ENCODE measurements around the gene SEC24B. TPM values are rescaled to one million over a fixed set of nuclear protein-coding genes. Genes with fewer than 3 reads are reported as not detected.
A peak's percentile ranks its signal among the peaks of the same experiment; 100 is the strongest.

Gene SEC24B
- total and polyA plus RNA-seq, 12 donors = 8.4 to 49.3 (median 29.8) TPM

GRCh38 chr4:109435635-109436034, 2.0 kb downstream of the SEC24B start:
- peak in 5 of 7 donors; percentile 24 to 65 (median 28) for DNase-seq
- Histone ChIP-seq H3K36me3 (replicated peaks in 1 of 2) (no peaks in the 10 kb centered on the region), H3K27me3 (no peaks in the 10 kb centered on the region), H3K27ac (peak overlapping the region in 4 of 5 donors; percentile 20 to 98 (median 56)), H3K4me3 (peak overlapping the region in 1 of 4 donors; percentile 98), H3K4me1 (replicated peaks in 1 of 2) (peaks cover 33 to 63% of the 10 kb centered on the region in 2 donors), H3K9me3 (replicated peaks in 1 of 3) (no peaks in the 10 kb centered on the region)
- intact Hi-C loops (cut with DNase I) = loop anchor here (10.0 kb wide), 2 partner anchors 59 to 129 kb away; partner anchors contain the start of gene MCUB (in 1 of the 2)
- TF ChIP-seq POLR2A (IDR thresholded peaks at IDR 0.05) (no peak), CTCF (IDR thresholded peaks at IDR 0.05) (no peak)
- 45 to 63% (median 51%) methylated on average over 3 of the region's 3 CpGs for WGBS, 4 donors

- no peaks in the 10 kb centered on the region for H3K9me3 ChIP-seq (replicated peaks in 1 of 3)
- intact Hi-C loops (cut with DNase I) = loop anchor here (10.0 kb wide), 2 partner anchors 58 to 128 kb away; partner anchors contain the start of gene MCUB (in 1 of the 2)
- H3K36me3 ChIP-seq (replicated peaks in 1 of 2) = no peaks in the 10 kb centered on the region
- no peak overlapping the region for H3K27ac ChIP-seq
- peaks cover 42 to 71% of the 10 kb centered on the region in 2 donors for H3K4me1 ChIP-seq (replicated peaks in 1 of 2)
- DNase-seq = no peak
- TF ChIP-seq POLR2A (IDR thresholded peaks at IDR 0.05) (no peak), CTCF (IDR thresholded peaks at IDR 0.05) (no peak)
- H3K27me3 ChIP-seq = no peaks in the 10 kb centered on the region
- 64 to 70% (median 67%) methylated on average over 3 of the region's 3 CpGs for WGBS, 4 donors
- H3K4me3 ChIP-seq = no peak overlapping the region
Observed at GRCh38 chr4:109436504-109436903, 2.9 kb downstream of the SEC24B start.

- Histone ChIP-seq H3K27me3 (no peaks in the 10 kb centered on the region), H3K36me3 (replicated peaks in 1 of 2) (no peaks in the 10 kb centered on the region), H3K27ac (peak overlapping the region in 1 of 5 donors; percentile 23), H3K9me3 (replicated peaks in 1 of 3) (peaks cover 0 to under 1% (median 0%) of the 10 kb centered on the region in 3 donors), H3K4me1 (replicated peaks in 1 of 2) (peaks cover 41 to 74% of the 10 kb centered on the region in 2 donors), H3K4me3 (no peak overlapping the region)
- WGBS, 4 donors = 30 to 49% (median 39%) methylated on average over 4 of the region's 4 CpGs
- DNase-seq = no peak
- TF ChIP-seq POLR2A (IDR thresholded peaks at IDR 0.05) = no peak
- no peak for TF ChIP-seq CTCF (IDR thresholded peaks at IDR 0.05)
- intact Hi-C loops (cut with DNase I) = no loop called here
Observed at GRCh38 chr4:109440948-109441347, 7.3 kb downstream of the SEC24B start.

GRCh38 chr4:109441862-109442458, 8.3 kb downstream of the SEC24B start:
- no peak for TF ChIP-seq CTCF (IDR thresholded peaks at IDR 0.05)
- no peak for TF ChIP-seq POLR2A (IDR thresholded peaks at IDR 0.05)
- Histone ChIP-seq H3K4me1 (replicated peaks in 1 of 2) (peaks cover 36 to 65% of the 10 kb centered on the region in 2 donors), H3K27me3 (no peaks in the 10 kb centered on the region), H3K9me3 (replicated peaks in 1 of 3) (peaks cover 0 to 6% (median 0%) of the 10 kb centered on the region in 3 donors), H3K27ac (peak overlapping the region in 4 of 5 donors; percentile 22 to 48 (median 25)), H3K4me3 (no peak overlapping the region), H3K36me3 (replicated peaks in 1 of 2) (no peaks in the 10 kb centered on the region)
- intact Hi-C loops (cut with DNase I) = no loop called here
- DNase-seq = no peak
- 70 to 78% (median 75%) methylated on average over 2 of the region's 2 CpGs for WGBS, 4 donors

Data from adrenal gland (tissue), 12 donors.